GM19395 (cell line): ENCODE results near the gene ZNF57.
"Not testable (repeated sequence)": the region's sequence is repeated elsewhere in the genome, so short reads cannot be mapped to it uniquely, and the experiment has no call there.

Source experiments
- ATAC-seq: cut with Tn5 transposase; IDR thresholded peaks from one replicate; pipeline ENCODE4 v1.9.1; 2021; ENCODE audit warnings: mild to moderate bottlenecking, moderate library complexity; ENCODE audit not compliant: unreplicated experiment

ZNF57 gene

DNA sequence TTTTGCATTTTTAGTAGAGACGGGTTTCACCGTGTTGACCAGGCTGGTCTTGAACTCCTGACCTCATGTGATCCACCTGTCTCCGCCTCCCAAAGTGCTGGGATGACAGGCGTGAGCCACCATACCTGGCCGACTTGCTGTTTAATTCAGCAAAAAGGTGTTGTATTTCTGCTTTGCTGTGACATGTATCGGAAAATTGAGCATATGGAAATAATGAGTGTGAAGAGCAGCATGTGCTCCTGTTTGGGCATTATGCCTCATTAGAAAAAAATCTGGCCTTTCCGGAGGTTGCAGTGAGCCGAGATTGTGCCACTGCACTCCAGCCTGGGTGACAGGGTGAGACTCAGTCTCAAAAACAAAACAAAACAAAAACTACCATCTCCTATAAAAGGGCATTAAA lies 10.2 kb upstream of the ZNF57 start:
- ATAC-seq: not testable (repeated sequence)

DNA sequence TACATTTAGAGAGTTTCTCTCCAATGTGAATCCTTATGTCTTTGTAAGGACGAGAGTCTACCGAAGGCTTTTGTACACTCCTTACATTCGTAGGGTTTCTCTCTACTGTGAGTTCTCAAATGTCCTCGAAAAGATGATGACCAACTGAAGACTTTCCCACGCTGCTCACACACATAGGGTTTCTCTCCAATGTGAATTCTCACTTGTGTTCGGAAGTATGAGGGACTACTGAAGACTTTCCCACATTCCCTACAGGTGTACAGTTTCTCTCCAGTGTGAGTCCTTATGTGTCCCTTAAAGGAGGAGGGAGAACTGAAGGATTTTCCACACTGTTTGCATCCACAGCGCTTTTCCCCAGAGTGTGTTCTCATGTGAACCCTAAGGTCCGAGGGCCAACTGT lies 4.0 kb upstream of the ZNF57 start:
- no peak for ATAC-seq

DNA sequence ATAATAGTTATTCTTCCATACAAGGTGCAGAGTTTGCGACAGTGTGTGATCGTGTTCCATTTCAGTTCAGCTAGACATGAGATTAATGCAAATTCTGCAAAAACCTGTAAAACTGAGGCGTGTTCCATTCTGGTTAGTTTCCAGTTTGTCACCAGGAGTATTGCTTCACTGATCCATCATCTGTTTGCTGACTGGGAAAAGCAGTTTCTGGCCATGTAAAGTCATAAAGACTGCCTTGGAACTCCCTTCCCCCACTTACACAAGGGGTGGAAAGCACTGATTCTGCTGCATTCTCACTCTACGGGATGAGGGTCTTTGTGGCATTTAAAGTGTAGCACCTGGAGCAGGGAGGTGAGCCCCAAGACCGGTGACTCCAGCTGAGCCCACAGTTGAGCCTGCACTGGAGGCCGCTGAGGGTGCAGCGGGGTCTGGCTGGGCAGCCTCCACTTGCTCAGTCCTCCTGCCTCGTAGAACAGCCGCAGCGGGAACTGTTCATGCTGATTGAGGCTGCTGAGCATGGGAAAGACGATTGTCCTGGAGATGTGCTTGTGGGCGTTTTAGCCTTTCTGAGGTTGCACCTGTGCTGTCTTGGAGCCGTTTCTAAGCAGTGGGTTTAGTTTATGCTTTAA lies 2.0 kb downstream of the ZNF57 start:
- ATAC-seq: no peak

DNA sequence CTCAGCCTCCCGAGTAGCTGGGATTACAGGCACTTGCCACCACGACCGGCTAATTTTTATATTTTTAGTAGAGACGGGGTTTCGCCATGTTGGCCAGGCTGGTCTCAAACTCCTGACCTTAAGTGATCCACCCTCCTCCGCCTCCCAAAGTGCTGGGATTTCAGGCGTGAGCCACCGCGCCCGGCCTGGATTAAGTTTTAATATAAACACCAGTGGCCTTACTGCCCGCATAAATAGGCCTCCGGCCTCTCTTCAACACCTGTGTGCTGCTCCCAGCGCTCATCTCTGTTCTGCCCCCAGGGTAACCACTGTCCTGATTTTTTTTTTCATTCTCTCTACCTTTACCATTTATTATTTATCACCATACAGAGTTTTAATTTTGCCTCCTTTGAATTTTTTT lies 2.6 kb downstream of the ZNF57 start:
- not testable (repeated sequence) for ATAC-seq

DNA sequence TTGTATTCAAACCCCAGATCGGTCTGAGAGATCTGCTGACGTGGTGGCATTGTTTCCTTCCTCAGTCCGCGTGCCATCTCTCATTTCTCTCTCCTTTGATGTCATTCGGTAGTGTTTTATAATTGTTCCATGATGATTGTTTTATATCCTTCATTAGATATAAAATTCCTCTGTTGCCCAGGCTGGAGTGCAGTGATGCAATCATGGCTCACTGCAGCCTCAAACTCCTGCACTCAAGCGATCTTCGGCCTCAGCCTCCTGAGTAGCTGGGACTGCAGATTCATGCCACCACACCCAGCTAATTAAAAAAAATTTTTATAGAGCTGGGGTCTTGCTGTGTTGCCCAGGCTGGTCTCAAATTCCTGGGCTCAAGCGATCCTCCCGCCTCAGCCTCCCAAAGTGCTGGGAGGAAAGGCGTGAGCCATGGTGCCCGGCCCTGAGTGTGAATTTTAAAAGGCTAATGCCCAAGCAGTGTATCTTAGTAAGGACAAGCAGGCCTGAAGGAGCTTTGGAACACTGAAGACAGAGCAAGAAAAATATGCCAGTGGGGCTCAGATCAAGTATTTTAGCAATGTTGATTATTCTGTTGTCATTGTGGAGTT lies 5.3 kb downstream of the ZNF57 start:
- no peak for ATAC-seq

DNA sequence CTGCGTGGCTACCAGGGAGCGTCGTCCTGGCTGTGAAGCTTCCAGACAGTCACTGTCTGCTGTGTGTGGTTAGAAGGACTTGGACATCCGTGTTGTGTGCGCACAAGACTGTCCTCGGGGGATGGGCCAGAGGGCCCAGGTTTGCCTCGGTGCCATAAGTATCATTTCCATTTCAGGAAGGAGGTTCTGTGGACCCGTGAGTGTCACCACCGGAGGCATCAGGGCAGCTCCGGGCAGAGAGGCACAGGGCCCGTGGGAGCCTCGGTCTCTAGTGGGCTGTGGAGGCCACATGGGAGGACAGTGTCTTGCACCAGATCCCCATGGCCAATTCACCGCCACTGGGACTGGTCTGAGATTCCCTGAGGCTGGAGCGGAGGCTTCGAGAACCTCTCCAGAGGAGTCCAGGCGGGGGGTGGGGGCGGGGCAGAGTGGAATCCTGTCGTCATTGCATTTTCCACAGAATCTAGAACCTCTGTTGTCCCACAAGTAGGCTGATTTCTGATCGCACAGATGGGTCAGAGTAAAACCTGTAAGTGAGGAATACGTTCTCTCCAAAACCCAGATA lies 6.0 kb downstream of the ZNF57 start:
- ATAC-seq: no peak

DNA sequence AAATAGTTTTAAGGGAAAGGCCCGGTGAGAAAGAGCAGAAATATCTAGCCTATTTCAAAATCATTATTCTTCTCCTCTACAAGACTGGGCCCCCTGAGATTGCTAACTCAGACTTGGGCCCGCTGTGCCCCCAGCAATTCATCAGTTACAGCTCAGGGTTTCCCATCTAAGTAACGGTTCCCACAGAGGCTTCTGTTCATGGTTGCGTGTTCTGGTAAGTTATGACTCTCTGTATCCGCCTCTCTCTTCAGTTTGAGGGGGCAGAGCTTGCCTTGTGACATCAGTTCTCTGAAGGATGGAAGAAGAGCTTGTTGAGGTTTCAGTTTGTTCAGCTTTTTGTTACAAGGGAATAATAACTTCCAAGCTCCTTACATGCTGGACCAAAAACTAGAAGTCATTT lies 11.6 kb downstream of the ZNF57 start:
- ATAC-seq: no peak

DNA sequence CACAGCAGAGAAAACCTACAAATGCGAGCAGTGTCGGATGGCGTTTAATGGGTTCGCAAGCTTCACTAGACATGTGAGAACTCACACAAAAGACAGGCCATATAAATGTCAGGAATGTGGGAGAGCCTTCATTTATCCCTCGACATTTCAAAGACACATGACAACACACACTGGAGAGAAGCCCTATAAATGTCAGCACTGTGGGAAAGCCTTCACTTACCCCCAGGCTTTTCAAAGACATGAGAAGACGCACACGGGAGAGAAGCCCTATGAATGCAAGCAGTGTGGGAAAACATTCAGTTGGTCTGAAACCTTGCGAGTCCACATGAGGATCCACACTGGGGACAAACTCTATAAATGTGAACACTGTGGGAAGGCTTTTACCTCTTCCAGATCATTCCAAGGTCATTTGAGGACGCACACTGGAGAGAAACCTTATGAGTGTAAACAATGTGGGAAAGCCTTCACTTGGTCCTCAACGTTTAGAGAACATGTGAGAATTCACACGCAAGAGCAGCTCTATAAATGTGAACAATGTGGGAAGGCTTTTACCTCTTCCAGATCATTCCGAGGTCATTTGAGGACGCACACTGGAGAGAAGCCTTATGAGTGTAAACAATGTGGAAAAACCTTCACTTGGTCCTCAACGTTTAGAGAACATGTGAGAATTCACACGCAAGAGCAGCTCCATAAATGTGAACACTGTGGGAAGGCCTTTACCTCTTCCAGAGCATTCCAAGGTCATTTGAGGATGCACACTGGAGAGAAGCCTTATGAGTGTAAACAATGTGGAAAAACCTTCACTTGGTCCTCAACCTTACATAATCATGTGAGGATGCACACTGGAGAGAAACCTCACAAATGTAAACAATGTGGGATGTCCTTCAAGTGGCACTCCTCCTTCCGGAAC lies 16.8 kb downstream of the ZNF57 start:
- ATAC-seq: no peak

DNA sequence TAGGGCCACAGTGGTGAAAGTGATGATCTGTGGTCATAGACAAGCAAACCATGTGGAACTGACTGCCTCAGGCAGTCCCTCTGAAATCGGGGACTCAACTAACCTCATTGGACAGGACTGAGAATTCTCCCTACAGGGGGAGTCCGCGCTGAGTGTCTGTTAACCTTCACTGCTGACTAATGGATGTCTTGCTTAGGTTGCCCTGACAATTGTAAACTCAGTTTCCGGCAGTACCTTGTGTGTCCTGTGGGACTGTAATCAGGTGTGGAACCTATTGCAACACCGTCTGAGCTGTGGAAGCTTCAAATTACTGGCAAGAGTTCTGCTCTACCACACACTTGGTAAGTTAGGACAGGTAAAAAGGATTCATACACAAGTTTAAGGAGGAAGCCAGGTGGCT lies 22.3 kb downstream of the ZNF57 start:
- ATAC-seq: no peak

DNA sequence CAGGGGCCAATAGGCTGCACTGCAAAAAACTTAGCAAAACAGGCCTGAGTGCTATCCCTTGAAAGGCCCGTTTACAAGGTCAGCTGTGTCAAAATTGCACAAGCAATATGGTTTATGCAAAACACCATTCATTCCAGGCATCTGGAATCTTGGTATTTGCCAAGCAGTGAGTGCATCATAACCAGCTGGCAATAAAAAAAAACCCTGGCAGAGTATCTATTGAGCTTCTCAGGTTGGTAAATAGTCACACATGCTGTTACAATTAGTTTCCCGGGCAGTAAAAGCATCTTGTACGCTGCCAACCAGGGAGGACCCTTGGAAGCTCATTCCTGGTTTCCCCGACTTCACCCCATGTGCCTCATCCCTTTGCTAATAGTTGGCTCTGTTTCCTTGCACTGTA lies 22.8 kb downstream of the ZNF57 start:
- ATAC-seq: no peak

DNA sequence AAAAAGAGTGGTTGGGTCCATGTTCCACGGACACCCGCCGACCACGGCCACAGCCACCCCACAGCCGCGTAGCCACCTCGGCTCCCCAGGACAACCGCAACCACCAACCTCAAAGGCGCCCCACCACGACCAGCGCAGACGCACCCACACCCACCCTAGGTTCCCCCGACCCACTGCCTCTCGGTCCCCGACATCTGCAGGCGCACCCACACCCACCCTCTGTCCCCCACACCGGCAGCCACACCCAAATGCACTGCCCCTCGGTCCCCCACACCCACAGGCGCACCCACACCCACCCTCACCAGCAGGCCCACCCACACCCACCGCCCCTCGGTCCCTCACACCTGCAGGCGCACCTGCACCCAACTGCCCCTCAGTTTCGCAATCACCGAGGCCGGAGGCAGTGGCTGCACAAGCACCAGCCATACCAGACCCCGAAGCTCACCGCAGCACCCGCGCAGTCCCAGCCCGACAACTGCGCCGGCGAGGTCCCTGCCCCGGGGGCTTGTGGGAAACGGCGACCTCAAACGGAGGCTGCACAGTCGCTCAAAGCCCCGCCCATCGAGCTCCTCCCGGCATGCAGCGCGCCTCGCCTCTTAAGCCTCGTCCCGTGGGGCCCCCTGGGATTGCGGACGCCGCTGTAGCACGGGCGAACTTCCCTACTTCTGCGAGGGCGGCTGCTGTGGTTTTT lies 25.8 kb downstream of the ZNF57 start:
- ATAC-seq: no peak

DNA sequence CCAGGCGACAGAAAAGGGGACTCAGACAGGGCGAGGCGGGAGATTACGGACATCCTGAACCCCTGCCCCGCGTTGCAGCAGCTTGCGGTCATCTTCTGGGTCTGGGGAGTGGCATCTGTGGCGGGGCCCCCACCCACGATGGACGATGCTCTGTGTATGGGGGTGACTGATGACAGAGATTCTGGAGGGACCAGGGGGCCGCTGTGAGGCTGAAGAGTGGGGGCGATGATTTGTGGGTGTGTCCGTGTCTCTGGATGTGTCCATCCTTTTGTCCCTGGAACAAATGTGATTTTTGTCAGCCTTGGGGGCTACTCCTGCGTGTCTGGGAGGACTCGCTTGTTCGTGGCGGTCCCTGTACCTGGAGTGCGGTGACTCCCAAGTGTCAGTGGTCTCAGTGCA lies 26.3 kb downstream of the ZNF57 start:
- ATAC-seq: no peak

DNA sequence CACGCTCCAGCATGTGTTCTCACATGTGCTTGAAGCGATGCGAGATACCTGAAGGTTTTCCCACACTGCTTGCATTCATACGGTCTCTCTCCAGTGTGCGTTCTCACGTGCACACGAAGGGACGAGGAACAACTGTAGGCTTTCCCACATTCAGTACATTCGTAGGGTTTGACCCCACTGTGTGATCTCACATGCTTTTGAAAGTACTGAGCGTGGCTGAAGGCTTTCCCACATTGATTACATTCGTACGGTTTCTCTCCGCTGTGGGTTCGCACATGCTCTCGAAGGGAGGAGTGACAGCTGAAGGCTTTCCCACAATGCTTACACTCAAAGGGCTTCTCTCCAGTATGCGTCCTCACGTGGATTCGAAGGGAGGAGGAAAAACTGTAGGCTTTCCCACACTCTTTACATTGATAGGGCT lies 32.8 kb downstream of the ZNF57 start:
- ATAC-seq: no peak

DNA sequence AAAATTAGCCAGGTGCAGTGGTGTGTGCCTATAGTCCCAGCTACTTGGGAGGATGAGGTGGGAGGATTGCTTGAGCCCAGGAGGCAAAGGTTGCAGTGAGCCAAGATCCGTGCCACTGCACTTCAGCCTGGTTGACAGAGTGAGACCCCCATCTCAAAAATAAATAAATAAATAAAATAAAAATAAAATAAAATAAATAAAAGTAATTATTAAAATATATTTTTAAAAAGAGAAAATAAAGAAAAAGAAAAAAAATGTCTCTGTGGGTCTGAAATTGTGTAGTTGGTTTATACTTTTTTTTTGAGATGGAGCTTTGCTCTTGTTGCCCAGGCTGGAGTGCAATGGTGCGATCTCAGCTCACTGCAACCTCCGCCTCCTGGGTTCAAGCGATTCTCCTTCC lies 35.1 kb downstream of the ZNF57 start:
- not testable (repeated sequence) for ATAC-seq

DNA sequence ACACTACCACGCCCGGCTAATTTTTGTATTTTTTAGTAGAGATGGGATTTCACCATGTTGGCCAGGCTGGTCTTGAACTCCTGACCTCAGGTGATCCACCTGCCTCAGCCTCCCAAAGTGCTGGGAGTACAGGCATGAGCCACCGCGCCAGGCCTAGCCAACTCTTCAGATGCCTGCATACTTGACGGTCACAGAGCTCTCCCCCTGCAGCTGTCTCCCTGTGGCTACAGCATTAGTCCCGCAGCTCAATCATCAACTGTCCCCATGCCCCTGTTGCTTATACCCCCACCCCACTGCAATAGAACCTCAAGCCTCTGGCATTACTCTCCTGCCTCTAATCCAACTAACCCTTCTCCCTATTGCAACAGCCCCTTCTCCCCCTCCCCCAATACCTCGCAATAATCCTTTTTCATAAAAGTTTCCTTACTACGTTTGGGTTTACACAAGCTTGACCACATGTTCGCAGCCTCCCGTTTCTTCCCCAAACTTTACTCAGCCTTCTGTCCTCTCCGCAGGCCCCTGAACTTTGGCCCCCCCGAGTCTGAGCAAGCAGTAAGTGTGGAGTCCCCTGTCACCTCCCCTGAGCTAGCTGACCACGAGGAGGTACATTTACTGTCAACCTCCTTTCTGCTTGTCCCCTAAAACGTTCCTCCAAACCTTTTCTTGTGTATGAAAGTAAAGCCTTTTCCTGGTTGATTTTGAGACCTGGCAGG lies 42.4 kb downstream of the ZNF57 start:
- no peak for ATAC-seq

DNA sequence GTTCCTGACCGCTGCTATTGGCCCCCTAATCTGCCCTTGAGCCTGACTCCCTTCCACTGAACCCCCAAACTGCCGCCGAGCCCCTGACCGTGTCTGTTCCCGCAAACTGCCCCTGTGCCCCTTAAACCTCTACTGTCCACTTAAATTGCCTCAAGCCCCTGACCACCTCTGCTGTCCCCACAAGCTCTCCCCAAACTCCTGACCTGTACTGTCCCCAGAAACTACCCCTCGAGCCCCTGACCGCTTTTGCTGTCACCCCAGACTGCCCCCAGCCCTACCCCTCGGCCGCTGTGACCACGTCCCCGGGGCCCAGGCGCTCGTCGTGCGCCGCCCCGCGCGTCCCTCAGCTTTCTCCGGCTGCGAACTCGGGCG lies 43.7 kb downstream of the ZNF57 start:
- no peak for ATAC-seq

DNA sequence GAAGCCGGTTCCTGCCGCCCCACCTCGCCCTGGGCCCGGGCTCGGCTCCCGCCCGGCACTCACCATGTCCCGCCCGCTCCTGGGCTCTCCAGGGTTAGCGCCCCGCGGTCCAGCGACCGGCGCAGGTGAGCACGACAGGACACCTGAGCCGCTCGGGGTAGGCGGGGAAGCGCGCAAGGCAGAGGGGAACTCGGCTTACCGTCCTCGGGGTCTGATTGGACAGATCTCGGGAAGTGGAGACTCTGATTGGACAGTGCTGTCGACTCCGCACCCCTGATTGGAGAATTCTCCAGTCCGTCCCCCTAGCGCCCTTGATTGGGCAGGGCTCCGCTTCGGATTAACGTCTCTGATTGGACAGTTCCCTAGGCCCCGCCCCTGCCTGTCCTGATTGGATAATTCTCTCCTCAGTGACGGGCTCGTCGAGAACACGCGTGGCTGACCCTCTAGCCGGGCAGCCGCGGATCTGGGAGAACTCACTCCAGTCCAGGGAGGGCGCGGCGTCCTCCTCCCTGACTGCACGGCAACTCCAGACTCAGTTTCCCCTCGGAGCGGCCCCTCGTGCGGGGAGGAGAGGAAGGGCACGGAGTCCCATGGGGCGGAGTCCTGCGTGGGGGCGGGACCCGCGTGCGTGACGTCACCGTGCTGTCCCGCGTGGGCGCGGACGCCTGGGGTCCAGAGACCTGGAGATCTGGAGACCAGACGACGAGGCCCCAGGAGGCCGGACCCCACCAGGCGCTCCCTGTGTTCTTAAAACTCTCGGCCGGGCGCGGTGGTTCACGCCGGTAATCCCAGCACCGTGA lies 44.2 kb downstream of the ZNF57 start, which contains the start of gene ZNF77:
ZNF77 (minus strand) TSS at position 197 of the 800 bp plus-strand sequence; CDS start at position 66, 131 bp downstream.
- peak; percentile 95 for ATAC-seq

DNA sequence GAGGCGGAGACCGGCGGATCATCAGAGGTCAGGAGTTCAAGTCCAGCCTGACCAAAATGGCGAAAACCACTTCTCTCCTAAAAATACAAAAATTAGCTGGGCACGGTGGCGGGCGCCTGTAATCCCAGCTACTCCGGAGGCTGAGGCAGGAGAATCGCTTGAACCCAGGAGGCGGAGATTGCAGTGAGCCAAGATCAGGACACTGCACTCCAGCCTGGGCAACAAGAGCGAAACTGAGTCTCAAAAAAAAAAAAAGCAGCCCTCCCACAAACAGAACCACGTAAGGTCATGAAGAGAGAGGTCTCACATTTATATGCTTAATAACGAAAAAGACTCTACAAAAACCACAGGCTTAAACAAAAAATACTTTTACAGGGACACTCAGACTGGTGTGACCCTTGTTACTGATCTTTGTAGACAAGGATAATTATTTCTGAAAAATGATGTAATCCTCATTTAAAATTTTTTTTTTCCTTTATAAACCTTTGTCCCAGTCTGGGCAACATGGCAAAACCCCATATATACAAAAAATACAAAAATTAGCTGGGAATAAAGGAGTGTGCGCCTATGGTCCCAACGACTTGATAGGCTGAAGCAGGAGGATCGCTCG lies 45.0 kb downstream of the ZNF57 start:
- ATAC-seq: no peak

DNA sequence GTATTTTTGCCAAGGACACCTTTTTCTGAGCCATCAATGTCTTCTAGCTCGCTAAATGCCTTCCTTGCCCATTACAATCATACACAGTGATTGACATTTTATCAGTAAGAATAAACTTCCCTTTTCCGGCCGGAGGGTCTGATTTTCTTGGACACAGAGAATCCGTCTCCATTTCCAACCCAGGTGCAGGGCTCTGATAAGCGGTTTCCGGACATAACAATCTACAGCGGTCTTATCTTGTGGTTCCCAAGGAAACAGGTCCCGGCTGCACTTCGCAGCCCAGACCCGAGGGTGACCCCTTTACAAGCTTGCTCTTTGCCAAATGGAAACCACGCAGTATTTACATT lies 49.2 kb downstream of the ZNF57 start:
- ATAC-seq: peak; percentile 4
